ENCODE results near the gene NR1H2. TPM values are rescaled to one million over a fixed set of nuclear protein-coding genes. Genes with fewer than 3 reads are reported as not detected.
"Not testable (repeated sequence)": the region's sequence is repeated elsewhere in the genome, so short reads cannot be mapped to it uniquely, and the experiment has no call there.

NR1H2 gene
- total RNA-seq, 4 donors from 2014 or later: 76.7 to 102 (median 98.9) TPM

- peak within 1 kb of the TSS; percentile 27 to 52 (median 48) for H3K4me3 ChIP-seq
- H3K36me3 ChIP-seq: no peaks in the 10 kb centered on the region
- TF ChIP-seq, protein P1, sequence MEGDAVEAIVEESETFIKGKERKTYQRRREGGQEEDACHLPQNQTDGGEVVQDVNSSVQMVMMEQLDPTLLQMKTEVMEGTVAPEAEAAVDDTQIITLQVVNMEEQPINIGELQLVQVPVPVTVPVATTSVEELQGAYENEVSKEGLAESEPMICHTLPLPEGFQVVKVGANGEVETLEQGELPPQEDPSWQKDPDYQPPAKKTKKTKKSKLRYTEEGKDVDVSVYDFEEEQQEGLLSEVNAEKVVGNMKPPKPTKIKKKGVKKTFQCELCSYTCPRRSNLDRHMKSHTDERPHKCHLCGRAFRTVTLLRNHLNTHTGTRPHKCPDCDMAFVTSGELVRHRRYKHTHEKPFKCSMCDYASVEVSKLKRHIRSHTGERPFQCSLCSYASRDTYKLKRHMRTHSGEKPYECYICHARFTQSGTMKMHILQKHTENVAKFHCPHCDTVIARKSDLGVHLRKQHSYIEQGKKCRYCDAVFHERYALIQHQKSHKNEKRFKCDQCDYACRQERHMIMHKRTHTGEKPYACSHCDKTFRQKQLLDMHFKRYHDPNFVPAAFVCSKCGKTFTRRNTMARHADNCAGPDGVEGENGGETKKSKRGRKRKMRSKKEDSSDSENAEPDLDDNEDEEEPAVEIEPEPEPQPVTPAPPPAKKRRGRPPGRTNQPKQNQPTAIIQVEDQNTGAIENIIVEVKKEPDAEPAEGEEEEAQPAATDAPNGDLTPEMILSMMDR (IDR thresholded peaks at IDR 0.05): no peak
- peak in 1 of 2 donors; percentile 19 for TF ChIP-seq POLR2A (IDR thresholded peaks at IDR 0.05)
- H3K27me3 ChIP-seq: peaks cover 0 to 38% of the 10 kb centered on the region in 2 donors
- H3K4me1 ChIP-seq: peaks cover 0 to 61% (median 25%) of the 10 kb centered on the region in 4 donors
- peaks cover 0 to 4% (median 0%) of the 10 kb centered on the region in 4 donors for H3K9me3 ChIP-seq
- peak within 1 kb of the TSS; percentile 19 to 79 (median 52) for H3K27ac ChIP-seq
- DNase-seq: peak; percentile 98 to 100 (median 99)
These were observed 46.9 kb upstream of the NR1H2 start, which contains the start of gene KCNC3 for GRCh38 chr19:50329146-50329925. KCNC3 (minus strand) TSS chr19:50329377; CDS start chr19:50329082, 295 bp downstream.

GRCh38 chr19:50329926-50330294 lies 46.3 kb upstream of the NR1H2 start:
- not testable (repeated sequence) for H3K36me3 ChIP-seq, DNase-seq, H3K9me3 ChIP-seq
- H3K4me3 ChIP-seq: peak overlapping the region in 3 of 4 donors; percentile 15 to 33 (median 16)
- peak overlapping the region; percentile 19 to 79 (median 52) for H3K27ac ChIP-seq
- peaks cover 0 to 61% (median 25%) of the 10 kb centered on the region in 4 donors for H3K4me1 ChIP-seq
- peaks cover 0 to 38% of the 10 kb centered on the region in 2 donors for H3K27me3 ChIP-seq

GRCh38 chr19:50330365-50331078 lies 45.7 kb upstream of the NR1H2 start:
- H3K9me3 ChIP-seq: peaks cover 0 to 3% (median 0%) of the 10 kb centered on the region in 4 donors
- DNase-seq: peak; percentile 79 to 91 (median 86)
- H3K4me1 ChIP-seq: peaks cover 0 to 55% (median 24%) of the 10 kb centered on the region in 4 donors
- peaks cover 0 to 38% of the 10 kb centered on the region in 2 donors for H3K27me3 ChIP-seq
- no peak for TF ChIP-seq POLR2A (IDR thresholded peaks at IDR 0.05)
- H3K36me3 ChIP-seq: no peaks in the 10 kb centered on the region
- H3K27ac ChIP-seq: peak overlapping the region in 3 of 4 donors; percentile 54 to 79 (median 61)
- peak overlapping the region; percentile 10 to 43 (median 36) for H3K4me3 ChIP-seq

DNA sequence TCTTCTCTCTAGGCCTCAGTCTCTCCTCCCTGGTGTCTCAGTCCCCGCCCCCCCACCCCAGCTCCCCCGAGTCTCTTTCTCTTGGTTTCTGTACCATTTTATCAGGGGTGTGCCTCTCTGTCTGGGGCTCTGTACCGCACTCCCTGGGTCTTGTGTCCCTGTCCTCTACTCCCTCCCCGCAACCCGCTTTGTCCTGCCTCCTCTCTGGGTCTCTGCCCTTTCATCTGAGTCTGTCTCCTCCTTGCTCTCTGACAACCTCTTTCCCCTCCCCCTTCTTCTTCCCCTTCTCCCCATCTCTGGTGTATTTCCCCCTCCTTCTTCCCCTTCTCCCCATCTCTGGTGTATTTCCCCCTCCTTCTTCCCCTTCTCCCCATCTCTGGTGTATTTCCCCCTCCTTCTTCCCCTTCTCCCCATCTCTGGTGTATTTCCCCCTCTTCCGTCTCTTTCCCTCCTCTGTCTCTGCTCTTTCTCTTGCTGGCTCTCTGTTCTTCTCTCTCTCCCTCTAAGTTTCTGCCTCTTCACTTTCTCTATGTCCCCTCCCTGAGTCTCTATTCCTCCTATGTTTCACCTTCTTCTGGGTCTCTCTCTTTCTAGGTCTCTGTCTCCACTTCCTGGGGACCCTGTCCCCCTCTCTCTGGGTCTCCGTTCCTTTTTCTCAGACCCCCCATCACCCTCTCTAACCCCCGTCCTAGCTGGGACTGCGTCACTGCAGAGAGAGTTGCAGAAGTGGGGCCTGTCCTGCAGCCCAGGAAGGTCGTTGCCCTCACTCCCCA lies 44.9 kb upstream of the NR1H2 start:
- TF ChIP-seq POLR2A (IDR thresholded peaks at IDR 0.05): no peak
- TF ChIP-seq, protein P1 (IDR thresholded peaks at IDR 0.05): no peak
- Histone ChIP-seq H3K4me1 (peaks cover 0 to 46% (median 16%) of the 10 kb centered on the region in 4 donors), H3K9me3 (no peaks in the 10 kb centered on the region), H3K27ac (peak overlapping the region in 3 of 4 donors; percentile 8 to 79 (median 61)), H3K27me3 (peaks cover 0 to 38% of the 10 kb centered on the region in 2 donors), H3K4me3 (peak overlapping the region; percentile 10 to 43 (median 36)), H3K36me3 (no peaks in the 10 kb centered on the region)
- no peak for DNase-seq

- DNase-seq: no peak
- H3K27me3 ChIP-seq: peaks cover 0 to 36% of the 10 kb centered on the region in 2 donors
- peak overlapping the region in 3 of 4 donors; percentile 7 to 79 (median 61) for H3K27ac ChIP-seq
- TF ChIP-seq, protein P1 (IDR thresholded peaks at IDR 0.05): no peak
- no peak for TF ChIP-seq POLR2A (IDR thresholded peaks at IDR 0.05)
- no peak overlapping the region for H3K4me3 ChIP-seq
- H3K4me1 ChIP-seq: peaks cover 0 to 46% (median 16%) of the 10 kb centered on the region in 4 donors
- H3K36me3 ChIP-seq: no peaks in the 10 kb centered on the region
- H3K9me3 ChIP-seq: no peaks in the 10 kb centered on the region
These were observed 44.3 kb upstream of the NR1H2 start for GRCh38 chr19:50331994-50332243.
